IMR-90 (cell line): ENCODE data around the gene PNMA8B. TPM values are rescaled to one million over a fixed set of nuclear protein-coding genes. Genes with fewer than 3 reads are reported as not detected.

Experiments used
- ATAC-seq: fragments of 200-7000 bp; cut with Tn5 transposase; 2 replicates; pipeline ENCODE4 v1.9.1; 2020; ENCODE audit warnings: low read depth, mild to moderate bottlenecking, moderate library complexity
- BruUV-seq: library from RNA; stranded (reverse); fragments of 400-500 nt; replicated peaks from 2 replicates; lab custom pipeline; 2021; lab: Mats Ljungman, UMichigan
- CTCF ChIA-PET: fragments of 300-600 bp; formaldehyde crosslinking; extraction: SDS; loops from one replicate; lab custom pipeline; 2021; ENCODE audit warnings: antibody characterized with exemption; lab: Yijun Ruan, JAX
- POLR2A ChIA-PET: fragments of 300-600 bp; sonication (Branson Sonifier 250); formaldehyde crosslinking; loops from one replicate; lab custom pipeline; 2022; ENCODE audit warnings: antibody characterized with exemption; ENCODE audit not compliant: unreplicated experiment; lab: Charles Lee
- DNase-seq: peaks from one replicate; pipeline ENCODE4 v3.0.0; 2013
- H2AFZ ChIP-seq: replicated peaks from 2 replicates; pipeline ENCODE3; 2013; ENCODE audit warnings: low read length, mild to moderate bottlenecking; ENCODE audit not compliant: poor library complexity
- H2AK5ac ChIP-seq: 2 replicates; pipeline ENCODE4 v1.6.1; 2013; ENCODE audit warnings: low read depth, low read length, inconsistent platforms
- H2AK9ac ChIP-seq: replicated peaks from 2 replicates; pipeline ENCODE3; 2013; ENCODE audit warnings: mild to moderate bottlenecking, low read depth, low read length, moderate library complexity; ENCODE audit not compliant: poor library complexity
- H2BK120ac ChIP-seq: 2 replicates; pipeline ENCODE4 v1.6.1; 2013; ENCODE audit warnings: low read depth, low read length, inconsistent platforms
- H2BK15ac ChIP-seq: 3 replicates; pipeline ENCODE4 v1.6.1; 2013; ENCODE audit warnings: low read depth, low read length, inconsistent platforms
- H2BK20ac ChIP-seq: 2 replicates; pipeline ENCODE4 v1.6.1; 2013; ENCODE audit warnings: low read depth, mild to moderate bottlenecking, inconsistent platforms, low read length, moderate library complexity
- H2BK5ac ChIP-seq: 2 replicates; pipeline ENCODE4 v1.6.1; 2013; ENCODE audit warnings: mild to moderate bottlenecking, low read depth, low read length, inconsistent platforms; ENCODE audit not compliant: poor library complexity, severe bottlenecking
- H3K14ac ChIP-seq: replicated peaks from 2 replicates; pipeline ENCODE4 v1.6.1; 2013; ENCODE audit warnings: low read depth, low read length, inconsistent platforms
- H3K18ac ChIP-seq: 2 replicates; pipeline ENCODE4 v1.6.1; 2013; ENCODE audit warnings: low read depth, low read length, control low read depth
- H3K23ac ChIP-seq: 2 replicates; pipeline ENCODE4 v1.6.1; 2013; ENCODE audit warnings: low read depth, low read length, inconsistent platforms
- H3K27ac ChIP-seq: 2 replicates; pipeline ENCODE4 v1.5.1; 2013; ENCODE audit warnings: mild to moderate bottlenecking, control low read depth, low read length; ENCODE audit not compliant: insufficient read depth
- H3K27me3 ChIP-seq: 2 replicates; pipeline ENCODE4 v1.6.1; 2013; ENCODE audit warnings: low read length; ENCODE audit not compliant: control insufficient read depth, insufficient read depth
- H3K36me3 ChIP-seq: 2 replicates; pipeline ENCODE4 v1.6.1; 2013; ENCODE audit warnings: low read length, mixed read lengths; ENCODE audit not compliant: control insufficient read depth, insufficient read depth
- H3K4ac ChIP-seq: 2 replicates; pipeline ENCODE4 v1.6.1; 2013; ENCODE audit warnings: low read depth, low read length, inconsistent platforms
- H3K4me1 ChIP-seq: 2 replicates; pipeline ENCODE4 v1.6.1; 2013; ENCODE audit warnings: low read length, mixed read lengths; ENCODE audit not compliant: control insufficient read depth, insufficient read depth
- H3K4me2 ChIP-seq: 2 replicates; pipeline ENCODE4 v1.6.1; 2013; ENCODE audit warnings: low read depth, mild to moderate bottlenecking, control low read depth, low read length, moderate library complexity
- H3K4me3 ChIP-seq: 2 replicates; pipeline ENCODE4 v1.5.1; 2013; ENCODE audit warnings: low read depth, mild to moderate bottlenecking, control low read depth, low read length, moderate library complexity; ENCODE audit not compliant: insufficient read depth
- H3K56ac ChIP-seq: 2 replicates; pipeline ENCODE4 v1.6.1; 2013; ENCODE audit warnings: low read length, inconsistent platforms; ENCODE audit not compliant: insufficient read depth; ENCODE audit errors: extremely low read depth
- H3K79me1 ChIP-seq, 2 experiments: 2 replicates each; pipeline ENCODE4 v1.6.1; 2013; ENCODE audit warnings: low read length in 2 of 2, inconsistent platforms in 1 of 2, low read depth in 1 of 2
- H3K9ac ChIP-seq: 2 replicates; pipeline ENCODE4 v1.6.1; 2013; ENCODE audit warnings: low read depth, low read length, control low read depth
- H3K9me1 ChIP-seq: 2 replicates; pipeline ENCODE4 v1.6.1; 2013; ENCODE audit warnings: low read length, inconsistent platforms; ENCODE audit not compliant: insufficient read depth
- H3K9me3 ChIP-seq: 2 replicates; pipeline ENCODE4 v1.6.1; 2013; ENCODE audit warnings: low read length; ENCODE audit not compliant: control insufficient read depth, insufficient read depth
- H4K20me1 ChIP-seq: 2 replicates; pipeline ENCODE4 v1.6.1; 2013; ENCODE audit warnings: low read length, inconsistent platforms; ENCODE audit not compliant: insufficient read depth
- H4K5ac ChIP-seq: 2 replicates; pipeline ENCODE4 v1.6.1; 2013; ENCODE audit warnings: mild to moderate bottlenecking, low read depth, low read length, control low read depth
- H4K8ac ChIP-seq, 2 experiments: 2 replicates each; pipeline ENCODE4 v1.6.1; 2013; ENCODE audit warnings: low read depth in 2 of 2, low read length in 2 of 2, control low read depth in 1 of 2, inconsistent platforms in 1 of 2
- H4K91ac ChIP-seq: 2 replicates; pipeline ENCODE4 v1.6.1; 2013; ENCODE audit warnings: low read depth, low read length, inconsistent platforms; ENCODE audit not compliant: insufficient read depth
- FOS ChIP-seq: fragments of 150-350 bp; IDR thresholded peaks from 2 replicates; pipeline ENCODE4 v1.6.1; 2016; ENCODE audit warnings: low read depth, low read length
- MAZ ChIP-seq: IDR thresholded peaks from 2 replicates; pipeline ENCODE4 v1.6.1; 2012; ENCODE audit warnings: low read depth, mild to moderate bottlenecking, low read length, improper control_type of control experiment, moderate library complexity, borderline replicate concordance
- WGBS, 2 experiments: methylation state at CpG; one replicate each; pipeline versions ENCODE4 v1.1.5 to v1.1.7; 2013; ENCODE audit warnings: missing lambda C conversion rate in 2 of 2; ENCODE audit not compliant: insufficient read length in 1 of 2; ENCODE audit errors: extremely low coverage in 2 of 2; 5-methylcytosine and 5-hydroxymethylcytosine counted together
- dilution Hi-C: fragments of 300-500 bp; cut with HindIII; formaldehyde crosslinking; loops from one replicate; pipeline ENCODE4 v1.14.3; 2018; ENCODE audit warnings: low sequenced_read_pairs; ENCODE audit not compliant: unreplicated experiment
- in situ Hi-C: fragments of 300-500 bp; cut with MboI; formaldehyde crosslinking; loops from 3 replicates; pipeline ENCODE4 v1.14.3; 2019; ENCODE audit warnings: low sequenced_read_pairs, inconsistent platforms, mixed read lengths
- intact Hi-C: fragments of 100-400 bp; cut with micrococcal nuclease; formaldehyde crosslinking; loops from 2 replicates; pipeline ENCODE4 v1.10.0; 2022
- polyA plus RNA-seq, 3 experiments: library from polyadenylated mRNA; depleted of rRNA; stranded (reverse); fragments of >200 nt; gene quantifications; 2 replicates each; pipeline ENCODE4 v1.2.3, GENCODE V29; 2012; ENCODE audit warnings: low replicate concordance in 1 of 3
- total RNA-seq: library from RNA; depleted of rRNA; stranded (reverse); fragments of >200 nt; gene quantifications from 2 replicates; pipeline ENCODE4 v1.2.3, GENCODE V29; 2012

PNMA8B gene
- total and polyA plus RNA-seq, 2 of the 4 experiments (the other 2 are of a cell fraction) = 0.12 to 0.18 TPM

DNA sequence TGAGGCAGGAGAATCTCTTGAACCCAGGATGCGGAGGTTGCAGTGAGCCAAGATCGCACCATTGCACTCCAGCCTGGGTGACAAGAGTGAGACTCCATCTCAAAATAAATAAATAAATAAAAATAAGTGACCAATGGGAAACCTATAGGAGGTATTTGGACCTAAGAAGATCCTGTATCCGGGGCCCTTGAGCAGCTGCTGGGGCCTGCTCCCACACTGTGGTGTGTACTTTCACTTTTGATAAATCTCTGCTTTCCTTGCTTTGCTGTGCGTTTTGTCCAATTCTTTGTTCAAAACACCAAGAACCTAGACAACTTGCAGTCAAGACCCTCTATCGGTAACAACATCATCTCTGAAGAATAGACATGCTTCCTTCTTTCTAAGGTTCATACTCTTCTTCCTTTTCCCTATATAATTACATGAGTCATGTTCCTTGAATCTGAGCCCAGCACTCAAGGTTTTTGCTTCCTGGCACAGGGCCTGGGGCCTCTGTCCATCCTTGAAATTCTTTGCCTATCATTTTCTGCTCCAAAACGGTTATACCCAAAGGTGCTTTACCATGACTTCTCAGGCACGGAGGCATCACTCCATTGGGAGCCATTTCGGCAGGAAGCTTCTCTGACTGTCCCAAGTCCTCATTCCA, 52.7 kb downstream of the PNMA8B start:
- Histone ChIP-seq H3K4me1 (peaks cover 1% of the 10 kb centered on the region; the same call in 1 of the 2 replicates), H4K5ac (no peak overlapping the region), H3K9ac (no peak overlapping the region), H3K36me3 (no peaks in the 10 kb centered on the region), H3K9me3 (no peaks in the 10 kb centered on the region), H2BK15ac (no peak overlapping the region), H3K14ac (no peak overlapping the region), H4K91ac (no peak overlapping the region), H2BK120ac (no peak overlapping the region), H3K4me2 (peak overlapping the region; percentile 25; the same call in 1 of the 2 replicates), H3K27ac (no peak overlapping the region), H3K79me1 (no peaks in the 10 kb centered on the region), H3K4ac (no peak overlapping the region), H2AK5ac (no peak overlapping the region), H4K20me1 (no peaks in the 10 kb centered on the region), H2BK20ac (no peak overlapping the region), H3K4me3 (no peak overlapping the region), H2AFZ (no peak overlapping the region), H2BK5ac (no peak overlapping the region), H3K18ac (no peak overlapping the region), H3K9me1 (0 out of 2 replicates have a peak, but pooled peaks cover 2% of the 10 kb centered on the region), H3K56ac (no peak overlapping the region), H2AK9ac (no peak overlapping the region), H4K8ac (no peak overlapping the region), H3K23ac (no peak overlapping the region), H3K27me3 (no peaks in the 10 kb centered on the region)
- peak; percentile 78 for DNase-seq
- dilution Hi-C loops (no loop called here), in situ Hi-C loops (no loop called here), intact Hi-C loops (no loop called here)
- POLR2A ChIA-PET = no interaction called here
- peak; percentile 80 for ATAC-seq
- TF ChIP-seq FOS (0 out of 2 replicates have a peak, but pooled peaks have one; percentile 25), MAZ (no peak)
- no TSS peak for BruUV-seq
- 17% methylated on average over 2 of the region's 8 CpGs; no CpG with 5 or more reads in 1 of the 2 experiments for WGBS, 2 experiments
- CTCF ChIA-PET = no interaction called here
